ENCODE results near the gene NCMAP. TPM values are rescaled to one million over a fixed set of nuclear protein-coding genes. Genes with fewer than 3 reads are reported as not detected.

The NCMAP gene
- total RNA-seq, 4 donors from 2014 or later, result 0.12 to 0.19 TPM; not detected in 2

GRCh38 chr1:24570265-24571125 lies 14.6 kb downstream of the NCMAP start:
- H3K4me3 ChIP-seq, result no peak overlapping the region
- no peak overlapping the region for H3K27ac ChIP-seq
- TF ChIP-seq CTCF (IDR thresholded peaks at IDR 0.05) (no peak), POLR2A (IDR thresholded peaks at IDR 0.05) (no peak)
- intact Hi-C loops (cut with DNase I), result no loop called here
- H3K36me3 ChIP-seq, result no peaks in the 10 kb centered on the region
- 80 to 82% methylated on average over 10 of the region's 10 CpGs for WGBS, 2 donors
- H3K9me3 ChIP-seq, result no peaks in the 10 kb centered on the region
- H3K4me1 ChIP-seq, result peaks cover 0 to 14% (median 0%) of the 10 kb centered on the region in 3 donors
- no peaks in the 10 kb centered on the region for H3K27me3 ChIP-seq
- no peak for DNase-seq

GRCh38 chr1:24572301-24572700 lies 16.4 kb downstream of the NCMAP start:
- TF ChIP-seq CTCF (IDR thresholded peaks at IDR 0.05) (no peak), POLR2A (IDR thresholded peaks at IDR 0.05) (no peak)
- Histone ChIP-seq H3K4me3 (no peak overlapping the region), H3K27ac (no peak overlapping the region), H3K4me1 (peaks cover 0 to 10% (median 0%) of the 10 kb centered on the region in 3 donors), H3K36me3 (no peaks in the 10 kb centered on the region), H3K9me3 (no peaks in the 10 kb centered on the region), H3K27me3 (no peaks in the 10 kb centered on the region)
- intact Hi-C loops (cut with DNase I), result no loop called here
- WGBS, 2 donors, result 70 to 78% methylated on average over 8 of the region's 9 CpGs
- no peak for DNase-seq

- Histone ChIP-seq H3K36me3 (no peaks in the 10 kb centered on the region), H3K27me3 (no peaks in the 10 kb centered on the region), H3K4me3 (no peak overlapping the region), H3K4me1 (no peaks in the 10 kb centered on the region), H3K27ac (no peak overlapping the region), H3K9me3 (no peaks in the 10 kb centered on the region)
- WGBS, 2 donors, result 55 to 56% methylated on average over 11 to 12 of the region's 14 CpGs
- no peak for DNase-seq
- TF ChIP-seq POLR2A (IDR thresholded peaks at IDR 0.05), result no peak
- no peak for TF ChIP-seq CTCF (IDR thresholded peaks at IDR 0.05)
- intact Hi-C loops (cut with DNase I), result no loop called here
Measured at GRCh38 chr1:24575905-24576587, 20.2 kb downstream of the NCMAP start.

- no peak for DNase-seq
- TF ChIP-seq CTCF (IDR thresholded peaks at IDR 0.05) (no peak), POLR2A (IDR thresholded peaks at IDR 0.05) (no peak)
- intact Hi-C loops (cut with DNase I), result no loop called here
Measured at GRCh38 chr1:24578846-24579245, 23.0 kb downstream of the NCMAP start.

GRCh38 chr1:24580756-24581155 lies 24.9 kb downstream of the NCMAP start:
- Histone ChIP-seq H3K27me3 (peaks cover 0 to 22% (median 1%) of the 10 kb centered on the region in 4 donors), H3K9me3 (no peaks in the 10 kb centered on the region), H3K4me3 (no peak overlapping the region), H3K27ac (no peak overlapping the region), H3K4me1 (no peaks in the 10 kb centered on the region), H3K36me3 (no peaks in the 10 kb centered on the region)
- 75 to 78% methylated on average over 10 of the region's 10 CpGs for WGBS, 2 donors
- no peak for DNase-seq
- no peak for TF ChIP-seq POLR2A (IDR thresholded peaks at IDR 0.05)
- no peak for TF ChIP-seq CTCF (IDR thresholded peaks at IDR 0.05)
- intact Hi-C loops (cut with DNase I), result no loop called here

More at GRCh38 chr1:24578846-24579245, 23.0 kb downstream of the NCMAP start:
- H3K36me3 ChIP-seq, result no peaks in the 10 kb centered on the region
- no peaks in the 10 kb centered on the region for H3K4me1 ChIP-seq
- WGBS, 2 donors, result 92 to 97% methylated on average over 6 of the region's 7 CpGs
- no peak overlapping the region for H3K27ac ChIP-seq
- H3K27me3 ChIP-seq, result peaks cover 0 to 3% (median 0%) of the 10 kb centered on the region in 4 donors
- no peak overlapping the region for H3K4me3 ChIP-seq
- H3K9me3 ChIP-seq, result no peaks in the 10 kb centered on the region
